GF-D8 (cell line): ENCODE data around the gene DNAJC4.
"Not testable (repeated sequence)": the region's sequence is repeated elsewhere in the genome, so short reads cannot be mapped to it uniquely, and the experiment has no call there.

Experiments used
- DNase-seq: peaks from one replicate; lab custom pipeline; 2025; lab: John Stamatoyannopoulos, UW

The DNAJC4 gene

DNA sequence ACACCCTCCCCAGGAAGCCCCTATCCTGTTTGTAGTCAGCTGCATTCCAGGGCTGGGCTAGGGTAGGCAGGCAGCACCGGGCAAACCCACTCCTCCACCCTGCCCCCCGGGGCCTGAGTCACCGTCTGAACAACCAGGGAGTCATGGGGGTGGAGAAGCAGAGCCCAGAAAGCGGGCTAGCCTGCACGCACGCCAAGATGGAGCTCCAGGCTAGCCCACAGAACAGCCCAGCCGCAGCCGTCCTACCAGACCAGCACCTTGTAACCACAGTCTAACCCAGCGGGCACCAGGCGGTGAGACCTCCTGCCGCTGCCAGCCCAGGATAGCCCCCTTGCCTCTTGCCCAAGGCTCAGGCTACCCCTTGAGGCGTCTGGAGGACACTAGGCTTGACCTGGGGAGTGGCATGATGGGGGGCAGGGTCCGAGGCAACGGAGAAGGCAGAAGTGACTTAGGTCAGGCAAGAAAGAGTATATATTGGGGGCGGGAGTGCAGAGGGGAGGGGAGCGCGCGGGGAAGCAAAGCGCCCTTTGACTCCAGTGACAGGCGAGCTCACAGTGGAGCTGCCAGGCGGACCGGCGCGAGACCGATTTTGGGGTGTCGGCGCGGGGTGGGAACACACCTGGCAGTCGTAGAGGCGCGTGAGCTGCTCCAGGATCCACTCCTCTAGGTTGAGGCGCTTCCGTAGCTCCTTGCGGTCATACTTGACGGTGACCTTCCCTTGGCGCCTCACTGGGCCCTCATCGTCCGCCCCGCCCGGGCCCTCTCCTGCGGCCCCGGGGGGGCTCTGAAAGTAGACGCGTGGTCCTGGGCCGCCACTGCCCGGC, 15.7 kb downstream of the DNAJC4 start:
- no peak for DNase-seq

DNA sequence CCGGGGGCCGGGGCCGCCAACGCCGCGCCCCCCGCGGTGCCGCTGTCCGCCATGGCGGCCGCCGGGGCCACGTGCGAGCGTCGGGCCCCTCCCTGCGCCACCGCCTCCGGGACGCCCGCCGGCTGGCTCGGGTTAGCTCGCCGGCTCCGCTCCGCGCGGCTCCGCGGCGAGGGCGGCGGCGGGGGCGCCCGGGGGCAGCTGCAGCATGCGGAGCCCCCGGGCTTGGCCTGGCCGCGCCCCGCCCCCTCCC, 16.2 kb downstream of the DNAJC4 start:
- DNase-seq, result not testable (repeated sequence)

DNA sequence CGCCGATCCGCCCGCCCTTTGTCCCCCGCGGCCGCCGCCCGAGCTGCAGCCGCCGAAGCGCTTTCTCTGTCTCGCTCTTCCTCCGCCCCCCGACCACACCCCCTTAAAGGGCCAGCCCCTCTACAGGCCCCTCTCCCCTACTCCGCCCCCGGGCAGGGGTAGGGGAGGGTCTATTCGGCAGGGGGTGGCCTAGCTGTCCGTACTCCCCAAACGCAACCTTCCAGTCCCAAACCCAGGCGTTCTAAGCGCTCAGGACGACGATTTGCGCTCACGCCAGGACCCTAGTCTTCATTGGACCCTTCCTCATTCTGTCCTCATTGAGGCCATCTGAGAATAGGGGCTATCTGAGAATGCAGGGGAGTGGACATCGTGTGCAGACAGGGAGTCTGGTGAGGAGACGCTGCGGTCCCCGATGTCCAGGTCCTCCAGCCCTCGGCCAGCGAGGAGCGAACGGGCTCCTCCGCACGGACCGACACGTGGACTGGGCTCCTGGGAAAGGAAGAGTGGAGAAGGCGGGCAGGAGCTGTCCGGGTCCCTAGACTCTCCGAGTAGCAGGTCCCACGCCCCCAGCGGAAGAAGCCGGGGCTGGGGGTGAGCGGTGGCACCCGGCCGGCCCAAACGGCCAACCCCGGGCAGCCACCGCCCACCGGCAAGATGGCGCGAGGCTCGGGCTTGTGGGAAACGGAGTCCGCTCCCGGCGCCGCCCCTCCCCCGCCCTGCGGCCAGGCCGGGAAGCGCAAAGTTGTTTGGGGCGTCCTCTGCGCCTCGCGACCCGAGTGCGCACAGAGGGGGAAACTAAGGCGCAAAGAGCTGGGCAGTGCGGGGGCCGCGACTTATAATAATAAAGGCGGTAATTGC, 16.8 kb downstream of the DNAJC4 start, which contains the start of gene PPP1R14B:
Gene PPP1R14B (minus strand): TSS at position 73 of the 858 bp plus-strand sequence. CDS start 270 bp downstream, outside the sequence.
- DNase-seq, result peak; percentile 47

GRCh38 chr11:64247729-64248531, 17.6 kb downstream of the DNAJC4 start:
- DNase-seq, result no peak

- no peak for DNase-seq
Measured at GRCh38 chr11:64248578-64248977, 18.2 kb downstream of the DNAJC4 start.

DNA sequence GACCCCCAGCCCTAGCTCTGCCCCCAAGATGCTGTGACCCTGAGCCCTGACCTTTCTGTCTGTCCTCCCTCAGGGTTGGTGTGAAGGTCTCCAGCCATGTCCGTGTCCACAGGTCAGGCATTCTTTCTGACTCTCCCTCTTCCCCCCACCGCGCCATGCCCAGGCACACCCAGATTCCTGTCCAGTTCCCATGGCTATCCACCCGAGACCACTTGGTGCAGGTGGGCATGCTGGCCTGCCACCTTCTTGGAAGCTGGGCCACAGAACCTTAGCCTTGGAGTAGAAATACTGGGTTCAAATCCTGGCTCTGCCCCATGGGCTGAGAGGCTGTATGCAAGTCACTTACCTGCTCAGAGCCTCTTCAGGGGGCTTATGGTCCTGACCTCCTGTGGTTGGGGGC, 18.7 kb downstream of the DNAJC4 start:
- DNase-seq, result no peak

DNA sequence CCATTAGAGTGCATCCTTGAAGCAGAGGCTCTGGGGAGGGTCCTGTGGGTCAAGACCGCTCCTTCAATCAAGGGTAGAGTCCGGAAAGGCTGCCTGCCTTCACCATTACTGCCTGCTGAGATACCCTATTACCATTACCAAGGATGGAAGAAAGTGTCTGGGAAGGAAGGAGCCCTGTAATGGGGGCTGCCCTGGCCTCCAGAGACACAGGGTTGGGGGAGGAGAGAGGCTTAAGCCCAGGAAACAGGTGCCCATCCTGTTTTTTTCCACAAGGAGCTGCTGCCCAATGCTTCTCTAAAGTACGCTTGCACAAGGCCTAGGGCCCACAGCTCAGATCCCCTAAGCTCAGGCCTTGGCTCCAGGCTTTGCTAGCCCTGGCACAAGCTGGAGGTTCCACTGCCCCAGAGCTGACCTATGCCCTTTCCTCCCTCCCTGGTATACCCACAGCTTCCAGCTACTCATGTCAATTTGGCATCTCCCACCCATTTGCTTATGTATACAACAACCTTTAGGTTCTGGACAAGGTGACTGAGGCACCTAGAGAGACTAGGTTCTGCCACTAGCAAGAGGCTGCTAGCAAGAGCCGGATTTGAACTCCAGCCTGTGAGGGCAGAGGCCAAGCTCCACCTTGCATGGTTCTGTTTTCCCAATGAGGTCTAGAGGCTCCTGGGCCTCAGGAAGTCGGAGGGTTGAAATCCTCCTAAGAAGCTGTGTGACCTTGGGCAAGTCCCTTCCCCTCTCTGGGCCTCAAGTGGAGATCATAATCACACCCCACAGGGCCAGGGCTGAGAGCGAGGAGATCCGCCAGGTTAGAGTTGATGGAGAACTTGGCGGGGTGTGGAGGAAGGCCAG, 19.4 kb downstream of the DNAJC4 start:
- DNase-seq, result peak; percentile 28

- DNase-seq, result no peak
Measured at GRCh38 chr11:64250415-64251015, 20.2 kb downstream of the DNAJC4 start.

GRCh38 chr11:64251016-64251752, 20.8 kb downstream of the DNAJC4 start, which contains the start of gene PLCB3:
PLCB3 (plus strand) TSS chr11:64251530; CDS start chr11:64251650, 120 bp downstream.
- DNase-seq, result no peak

GRCh38 chr11:64251753-64252002, 21.3 kb downstream of the DNAJC4 start:
- no peak for DNase-seq

DNA sequence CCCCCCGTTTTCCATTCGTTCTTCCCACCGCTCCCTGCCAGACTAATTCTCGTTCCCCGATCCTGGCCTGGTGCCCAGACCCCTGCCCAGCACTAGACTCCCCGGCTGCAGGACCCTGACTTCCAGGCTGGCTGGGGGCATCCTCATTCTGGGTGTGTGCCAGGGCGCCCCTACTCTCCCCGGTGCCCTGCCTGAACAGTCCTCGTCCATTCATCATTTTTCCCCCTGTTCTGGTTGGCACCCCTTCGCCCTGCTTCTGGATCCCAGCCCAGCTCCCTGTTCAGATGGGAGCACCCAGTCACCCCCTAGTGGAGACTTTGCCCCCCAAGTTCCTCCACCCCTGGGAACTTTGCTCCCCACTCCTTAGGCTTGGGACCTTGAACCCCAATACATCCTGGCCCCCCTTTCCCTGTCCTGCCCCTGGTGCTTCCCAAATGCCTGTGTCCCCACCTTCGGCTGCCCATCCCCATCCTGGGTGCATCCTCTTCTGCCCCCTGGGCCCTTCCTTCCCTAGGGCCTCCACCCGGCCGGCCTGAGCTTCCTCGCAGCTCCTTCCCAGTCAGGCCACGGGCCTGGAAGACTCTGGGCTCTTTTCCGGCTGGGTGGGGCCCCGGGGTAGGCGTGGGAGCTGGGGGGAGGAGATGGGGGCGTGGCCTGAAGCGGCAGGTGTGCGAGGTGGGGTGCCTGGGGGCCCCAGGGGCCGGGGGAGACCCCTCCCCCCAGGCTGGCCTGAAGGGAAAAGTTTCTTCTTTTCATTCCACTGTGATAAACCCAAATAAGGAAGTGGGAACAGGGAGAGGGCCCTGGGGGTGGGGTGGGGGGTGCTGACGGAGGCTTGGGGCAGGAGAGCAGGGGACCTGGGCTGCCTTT, 21.9 kb downstream of the DNAJC4 start:
- DNase-seq, result no peak

DNA sequence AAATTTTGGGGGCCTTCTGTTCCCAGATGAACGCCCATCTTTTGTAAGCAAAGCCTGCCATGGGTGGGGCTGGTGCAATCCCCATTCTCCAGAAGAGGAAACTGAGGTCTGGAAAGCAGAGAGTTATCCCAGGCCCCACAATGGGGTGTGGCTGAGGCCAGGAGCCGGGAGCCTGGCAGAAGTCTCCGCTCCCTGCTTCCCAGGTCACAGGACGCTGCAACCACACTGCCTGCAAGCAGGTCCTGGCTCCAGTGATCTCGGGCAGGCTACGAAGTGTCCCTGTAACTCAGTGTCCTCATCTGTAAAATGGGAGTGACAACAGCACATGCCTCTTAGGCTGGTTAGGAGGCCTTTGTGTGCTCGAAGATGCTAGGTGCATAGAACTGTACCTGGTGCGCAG, 22.7 kb downstream of the DNAJC4 start:
- no peak for DNase-seq

DNA sequence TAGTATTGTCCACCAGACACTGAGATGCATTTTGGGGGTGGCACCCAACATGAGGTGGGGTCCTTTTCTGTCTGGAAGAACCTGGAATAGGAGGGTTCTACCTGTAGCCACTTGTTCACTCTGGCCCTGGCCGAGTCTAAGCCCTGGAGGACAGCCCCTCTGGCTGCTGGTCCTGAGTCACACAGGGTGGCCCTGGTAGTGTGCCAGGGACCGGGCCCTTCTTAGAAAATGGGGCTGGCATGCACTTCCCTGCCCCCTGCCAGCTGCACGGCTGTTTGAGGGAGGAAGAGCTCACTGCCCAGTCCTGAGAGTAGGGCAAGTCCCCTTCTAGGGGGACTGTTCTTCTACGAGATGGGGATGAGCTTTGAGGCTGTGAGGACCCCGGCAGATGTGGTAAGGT, 23.1 kb downstream of the DNAJC4 start:
- no peak for DNase-seq

DNA sequence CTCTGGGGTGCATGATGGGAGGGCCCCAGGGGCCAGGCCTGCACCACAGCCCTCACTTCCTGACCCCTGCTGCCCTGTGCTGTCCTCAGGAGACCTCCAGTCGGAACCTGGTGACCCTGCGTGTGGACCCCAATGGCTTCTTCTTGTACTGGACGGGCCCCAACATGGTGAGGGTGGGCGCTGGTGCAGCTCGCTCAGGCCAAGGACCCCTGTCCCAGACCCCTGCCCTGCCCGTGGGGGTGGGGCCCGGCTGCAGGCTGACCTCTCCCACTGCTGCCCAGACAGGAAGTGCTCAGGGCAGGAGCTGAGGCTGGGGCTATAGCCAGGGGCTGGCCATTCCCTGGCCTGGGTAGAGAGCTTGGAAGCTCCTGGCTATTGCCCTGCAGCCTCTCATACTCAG, 24.0 kb downstream of the DNAJC4 start:
- no peak for DNase-seq

DNA sequence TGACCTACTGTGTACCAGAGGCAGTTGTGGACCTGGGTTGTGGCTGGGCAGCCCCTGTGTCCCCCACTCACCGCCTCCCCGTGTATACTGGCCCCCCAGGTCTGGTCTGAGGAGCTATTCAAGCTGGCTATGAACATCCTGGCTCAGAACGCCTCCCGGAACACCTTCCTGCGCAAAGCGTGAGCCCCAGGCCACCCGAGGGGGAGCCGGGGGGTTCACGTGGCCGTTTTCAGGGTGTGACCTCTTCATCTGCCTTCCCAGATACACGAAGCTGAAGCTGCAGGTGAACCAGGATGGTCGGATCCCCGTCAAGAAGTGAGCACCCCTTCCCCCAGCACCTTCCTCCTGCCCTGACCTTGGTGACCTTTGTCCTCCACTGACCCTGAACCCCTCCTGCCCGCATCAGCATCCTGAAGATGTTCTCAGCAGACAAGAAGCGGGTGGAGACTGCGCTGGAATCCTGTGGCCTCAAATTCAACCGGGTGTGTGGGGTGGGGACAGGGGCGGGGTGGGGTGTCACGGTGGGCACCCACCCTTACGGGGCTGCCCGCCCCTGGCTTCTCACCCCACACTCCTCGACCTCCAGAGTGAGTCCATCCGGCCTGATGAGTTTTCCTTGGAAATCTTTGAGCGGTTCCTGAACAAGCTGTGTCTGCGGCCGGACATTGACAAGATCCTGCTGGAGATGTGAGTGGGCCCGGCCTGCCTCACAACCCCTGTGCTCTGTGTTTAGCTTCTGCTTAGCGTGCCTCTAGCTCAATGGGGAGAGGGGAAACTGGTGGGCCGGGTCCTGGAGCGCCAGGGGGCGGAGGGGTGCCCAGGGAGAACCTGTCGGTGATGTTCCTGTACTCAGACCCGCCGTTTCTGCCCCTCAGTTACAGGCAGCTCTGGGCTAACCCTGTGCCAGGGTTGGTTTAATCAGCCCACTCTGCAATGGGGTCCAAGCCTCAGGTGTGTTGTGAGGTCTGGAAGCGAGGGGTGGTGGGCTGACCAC, 25.1 kb downstream of the DNAJC4 start:
- no peak for DNase-seq

DNA sequence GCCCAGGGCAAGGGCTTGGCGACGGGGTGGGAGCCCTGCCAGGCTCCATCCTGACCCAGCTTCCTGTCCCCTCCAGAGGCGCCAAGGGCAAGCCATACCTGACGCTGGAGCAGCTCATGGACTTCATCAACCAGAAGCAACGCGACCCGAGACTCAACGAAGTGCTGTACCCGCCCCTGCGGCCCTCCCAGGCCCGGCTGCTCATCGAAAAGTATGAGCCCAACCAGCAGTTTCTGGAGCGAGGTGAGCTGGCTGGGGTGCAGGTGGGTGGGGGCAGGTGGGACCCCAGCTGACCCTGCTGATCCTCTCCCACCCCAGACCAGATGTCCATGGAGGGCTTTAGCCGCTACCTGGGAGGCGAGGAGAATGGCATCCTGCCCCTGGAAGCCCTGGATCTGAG, 26.0 kb downstream of the DNAJC4 start:
- no peak for DNase-seq

DNA sequence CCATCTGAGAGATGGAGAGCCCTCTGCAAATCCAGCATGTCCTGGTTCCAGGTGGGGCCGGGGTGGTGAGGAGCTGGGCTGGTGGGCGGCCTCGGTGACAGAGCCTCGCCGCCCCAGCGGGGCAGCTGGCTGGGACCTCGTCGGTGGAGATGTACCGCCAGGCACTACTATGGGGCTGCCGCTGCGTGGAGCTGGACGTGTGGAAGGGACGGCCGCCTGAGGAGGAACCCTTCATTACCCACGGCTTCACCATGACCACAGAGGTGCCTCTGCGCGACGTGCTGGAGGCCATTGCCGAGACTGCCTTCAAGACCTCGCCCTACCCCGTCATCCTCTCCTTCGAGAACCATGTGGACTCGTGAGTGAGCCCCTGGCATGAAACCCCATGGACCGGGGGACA, 28.0 kb downstream of the DNAJC4 start:
- DNase-seq, result no peak

DNA sequence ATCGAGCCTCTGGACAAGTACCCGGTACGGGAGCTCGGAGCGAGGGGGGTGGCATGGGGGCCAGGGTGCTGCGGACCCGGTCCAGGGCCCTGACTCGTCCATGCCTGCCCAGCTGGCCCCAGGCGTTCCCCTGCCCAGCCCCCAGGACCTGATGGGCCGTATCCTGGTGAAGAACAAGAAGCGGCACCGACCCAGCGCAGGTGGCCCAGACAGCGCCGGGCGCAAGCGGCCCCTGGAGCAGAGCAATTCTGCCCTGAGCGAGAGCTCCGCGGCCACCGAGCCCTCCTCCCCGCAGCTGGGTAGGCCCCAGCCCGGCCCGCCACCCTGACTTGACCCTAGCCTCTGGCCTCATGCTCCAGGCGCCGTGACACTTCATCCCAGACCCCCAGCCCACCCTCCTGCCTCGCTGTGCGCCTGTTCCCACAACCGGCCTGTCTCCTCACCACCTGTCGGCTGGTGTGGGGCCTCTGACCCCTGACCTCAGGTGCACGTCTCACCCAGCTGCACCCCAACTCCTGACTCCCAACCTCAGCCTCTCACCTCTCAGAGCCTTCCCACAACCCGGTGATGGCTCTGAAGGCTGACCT, 28.7 kb downstream of the DNAJC4 start:
- DNase-seq, result no peak
